Mesendoderm (in vitro differentiated cells): ENCODE data around the gene ZNF621.

Source experiments
- DNase-seq: peaks from one replicate; pipeline ENCODE4 v3.0.0; 2013
- H2AK5ac ChIP-seq: 2 replicates; pipeline ENCODE4 v1.6.1; 2013; ENCODE audit warnings: low read length, inconsistent platforms
- H2BK120ac ChIP-seq: 2 replicates; pipeline ENCODE4 v1.6.1; 2013; ENCODE audit warnings: low read depth, mild to moderate bottlenecking, low read length, moderate library complexity, mixed read lengths
- H2BK15ac ChIP-seq: replicated peaks from 2 replicates; pipeline ENCODE4 v1.6.1; 2013; ENCODE audit warnings: low read depth, mild to moderate bottlenecking, moderate library complexity
- H2BK5ac ChIP-seq: 2 replicates; pipeline ENCODE4 v1.6.1; 2013; ENCODE audit warnings: low read length, inconsistent platforms
- H3K18ac ChIP-seq: 2 replicates; pipeline ENCODE4 v1.6.1; 2013; ENCODE audit warnings: mild to moderate bottlenecking, low read length, mixed read lengths
- H3K23ac ChIP-seq: one replicate; pipeline ENCODE4 v1.6.1; 2013; ENCODE audit warnings: low read length
- H3K27ac ChIP-seq: 2 replicates; pipeline ENCODE4 v1.5.1; 2013; ENCODE audit warnings: low read depth, mild to moderate bottlenecking, inconsistent platforms, low read length, moderate library complexity
- H3K27me3 ChIP-seq: 2 replicates; pipeline ENCODE4 v1.6.1; 2013; ENCODE audit warnings: low read length, control low read depth, mild to moderate bottlenecking, inconsistent platforms; ENCODE audit not compliant: insufficient read depth, poor library complexity
- H3K36me3 ChIP-seq: 2 replicates; pipeline ENCODE4 v1.6.1; 2013; ENCODE audit warnings: low read length, inconsistent platforms; ENCODE audit not compliant: control insufficient read depth, insufficient read depth
- H3K4ac ChIP-seq: one replicate; pipeline ENCODE4 v1.6.1; 2013; ENCODE audit warnings: low read depth, mild to moderate bottlenecking, low read length, moderate library complexity
- H3K4me1 ChIP-seq: 2 replicates; pipeline ENCODE4 v1.6.1; 2013; ENCODE audit warnings: low read depth, low read length, inconsistent platforms; ENCODE audit not compliant: control insufficient read depth
- H3K4me2 ChIP-seq: 2 replicates; pipeline ENCODE4 v1.6.1; 2013; ENCODE audit warnings: low read length
- H3K4me3 ChIP-seq: 2 replicates; pipeline ENCODE4 v1.5.1; 2013; ENCODE audit warnings: mild to moderate bottlenecking, low read length
- H3K56ac ChIP-seq: one replicate; pipeline ENCODE4 v1.6.1; 2013; ENCODE audit warnings: low read length
- H3K79me1 ChIP-seq: 2 replicates; pipeline ENCODE4 v1.6.1; 2013; ENCODE audit warnings: low read length, inconsistent platforms
- H3K79me2 ChIP-seq: 2 replicates; pipeline ENCODE4 v1.6.1; 2013; ENCODE audit warnings: mild to moderate bottlenecking, low read length; ENCODE audit not compliant: control insufficient read depth, insufficient read depth
- H3K9ac ChIP-seq: 2 replicates; pipeline ENCODE4 v1.6.1; 2013; ENCODE audit warnings: low read length, inconsistent platforms
- H4K5ac ChIP-seq: one replicate; pipeline ENCODE4 v1.6.1; 2013; ENCODE audit warnings: low read length
- H4K8ac ChIP-seq: one replicate; pipeline ENCODE4 v1.6.1; 2013; ENCODE audit warnings: low read depth, mild to moderate bottlenecking, control low read depth, low read length, moderate library complexity
- WGBS: extraction: QIAGEN DNeasy Blood & Tissue Kit; methylation state at CpG from one replicate; pipeline ENCODE4 v1.1.7; 2013; ENCODE audit warnings: low lambda C conversion rate, missing lambda C conversion rate; ENCODE audit not compliant: insufficient coverage; ENCODE audit errors: extremely low coverage; 5-methylcytosine and 5-hydroxymethylcytosine counted together

ZNF621 gene

GRCh38 chr3:40521254-40521653, 3.5 kb upstream of the ZNF621 start:
- Histone ChIP-seq H3K9ac (no peak overlapping the region), H3K27ac (no peak overlapping the region), H3K56ac (no peak overlapping the region), H3K4me1 (peaks cover 4% of the 10 kb centered on the region), H2BK5ac (no peak overlapping the region), H3K36me3 (no peaks in the 10 kb centered on the region), H2BK120ac (no peak overlapping the region), H3K79me1 (peaks cover 5% of the 10 kb centered on the region), H3K4ac (no peak overlapping the region), H3K18ac (no peak overlapping the region), H3K4me2 (no peak overlapping the region), H4K8ac (no peak overlapping the region), H4K5ac (no peak overlapping the region), H3K23ac (no peak overlapping the region), H2BK15ac (no peak overlapping the region), H3K4me3 (no peak overlapping the region), H2AK5ac (no peak overlapping the region), H3K27me3 (no peaks in the 10 kb centered on the region), H3K79me2 (peaks cover 7% of the 10 kb centered on the region)
- DNase-seq, result no peak
- no CpG with 5 or more reads among the region's 3 CpGs for WGBS

- no peak overlapping the region for H3K18ac ChIP-seq
- no peak overlapping the region for H4K5ac ChIP-seq
- H3K79me1 ChIP-seq, result peaks cover 7% of the 10 kb centered on the region
- H3K27me3 ChIP-seq, result no peaks in the 10 kb centered on the region
- no peak overlapping the region for H3K4me2 ChIP-seq
- H3K27ac ChIP-seq, result no peak overlapping the region
- H3K4me1 ChIP-seq, result peaks cover 4% of the 10 kb centered on the region
- no peak overlapping the region for H4K8ac ChIP-seq
- H3K36me3 ChIP-seq, result no peaks in the 10 kb centered on the region
- no peak overlapping the region for H3K23ac ChIP-seq
- no peak for DNase-seq
- no CpG with 5 or more reads among the region's 2 CpGs for WGBS
- no peak overlapping the region for H2BK5ac ChIP-seq
- H3K4me3 ChIP-seq, result no peak overlapping the region
- no peak overlapping the region for H2AK5ac ChIP-seq
- H3K56ac ChIP-seq, result no peak overlapping the region
- peak overlapping the region; percentile 59 for H3K4ac ChIP-seq
- H2BK15ac ChIP-seq, result no peak overlapping the region
- H2BK120ac ChIP-seq, result no peak overlapping the region
- H3K9ac ChIP-seq, result no peak overlapping the region
- H3K79me2 ChIP-seq, result peaks cover 7% of the 10 kb centered on the region
Observed at GRCh38 chr3:40523781-40524180, 979 bp upstream of the ZNF621 start.

GRCh38 chr3:40524222-40524567, 565 bp upstream of the ZNF621 start:
- Histone ChIP-seq H3K27ac (no peak overlapping the region), H3K4me2 (peak overlapping the region; percentile 56), H3K23ac (no peak overlapping the region), H3K27me3 (no peaks in the 10 kb centered on the region), H3K9ac (peak overlapping the region; percentile 83), H2BK15ac (no peak overlapping the region), H4K8ac (peak overlapping the region; percentile 88), H3K79me2 (peaks cover 7% of the 10 kb centered on the region), H3K4ac (no peak overlapping the region), H3K56ac (peak overlapping the region; percentile 96), H3K36me3 (no peaks in the 10 kb centered on the region), H2BK120ac (no peak overlapping the region), H3K18ac (peak overlapping the region; percentile 77), H3K79me1 (peaks cover 10% of the 10 kb centered on the region), H3K4me3 (peak overlapping the region; percentile 44), H4K5ac (peak overlapping the region; percentile 29), H2AK5ac (peak overlapping the region; percentile 16), H2BK5ac (peak overlapping the region; percentile 19), H3K4me1 (peaks cover 4% of the 10 kb centered on the region)
- no CpG with 5 or more reads among the region's 5 CpGs for WGBS
- no peak for DNase-seq

- no peak overlapping the region for H2BK15ac ChIP-seq
- H3K79me1 ChIP-seq, result peaks cover 11% of the 10 kb centered on the region
- DNase-seq, result no peak
- H3K79me2 ChIP-seq, result peaks cover 7% of the 10 kb centered on the region
- no peak overlapping the region for H3K4me2 ChIP-seq
- WGBS, result no CpG with 5 or more reads among the region's 3 CpGs
- no peak overlapping the region for H3K4ac ChIP-seq
- no peak overlapping the region for H4K5ac ChIP-seq
- peaks cover 4% of the 10 kb centered on the region for H3K4me1 ChIP-seq
- no peak overlapping the region for H3K18ac ChIP-seq
- H3K23ac ChIP-seq, result no peak overlapping the region
- no peak overlapping the region for H4K8ac ChIP-seq
- H2BK120ac ChIP-seq, result no peak overlapping the region
- H3K27ac ChIP-seq, result no peak overlapping the region
- no peaks in the 10 kb centered on the region for H3K27me3 ChIP-seq
- H3K56ac ChIP-seq, result no peak overlapping the region
- no peak overlapping the region for H2AK5ac ChIP-seq
- H3K36me3 ChIP-seq, result peaks cover 13% of the 10 kb centered on the region
- H3K9ac ChIP-seq, result no peak overlapping the region
- H2BK5ac ChIP-seq, result no peak overlapping the region
- no peak overlapping the region for H3K4me3 ChIP-seq
Observed at GRCh38 chr3:40528426-40528825, 3.7 kb downstream of the ZNF621 start.

GRCh38 chr3:40532252-40532651, 7.5 kb downstream of the ZNF621 start:
- Histone ChIP-seq H3K18ac (no peak overlapping the region), H2BK120ac (no peak overlapping the region), H2AK5ac (no peak overlapping the region), H2BK5ac (no peak overlapping the region), H3K4ac (no peak overlapping the region), H4K5ac (no peak overlapping the region), H3K79me1 (peaks cover 6% of the 10 kb centered on the region), H2BK15ac (no peak overlapping the region), H3K4me2 (no peak overlapping the region), H4K8ac (no peak overlapping the region), H3K56ac (no peak overlapping the region), H3K4me1 (no peaks in the 10 kb centered on the region), H3K36me3 (peaks cover 18% of the 10 kb centered on the region), H3K23ac (no peak overlapping the region), H3K9ac (no peak overlapping the region), H3K27ac (no peak overlapping the region), H3K4me3 (peak overlapping the region; percentile 26), H3K79me2 (no peaks in the 10 kb centered on the region), H3K27me3 (no peaks in the 10 kb centered on the region)
- no CpG with 5 or more reads among the region's 5 CpGs for WGBS
- DNase-seq, result no peak

DNA sequence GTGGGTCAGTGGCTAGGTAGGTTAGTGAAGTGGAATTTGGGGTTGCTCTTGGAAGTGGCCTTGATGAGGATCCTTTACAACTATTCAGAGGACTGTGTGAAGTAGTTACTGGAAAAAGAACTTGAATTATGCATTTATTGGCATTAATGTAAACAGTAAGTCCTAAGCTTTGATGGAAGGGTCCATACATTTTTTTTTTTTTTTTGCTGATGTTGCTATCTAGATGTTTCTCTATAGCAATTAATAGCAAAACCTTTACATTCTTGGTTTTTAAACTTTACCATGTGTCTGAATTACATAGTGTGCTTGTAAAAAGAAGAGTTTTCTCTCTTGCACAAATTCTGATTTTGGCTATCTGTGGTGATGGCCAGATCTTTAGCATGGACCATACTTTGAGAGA, 9.5 kb downstream of the ZNF621 start:
- DNase-seq, result no peak
- Histone ChIP-seq H3K27me3 (no peaks in the 10 kb centered on the region), H3K79me2 (no peaks in the 10 kb centered on the region), H2AK5ac (no peak overlapping the region), H3K23ac (no peak overlapping the region), H3K4me3 (no peak overlapping the region), H3K9ac (no peak overlapping the region), H3K27ac (no peak overlapping the region), H3K79me1 (peaks cover under 1% of the 10 kb centered on the region), H2BK120ac (no peak overlapping the region), H3K4ac (no peak overlapping the region), H2BK5ac (no peak overlapping the region), H4K8ac (no peak overlapping the region), H3K56ac (no peak overlapping the region), H3K18ac (no peak overlapping the region), H3K36me3 (peaks cover 18% of the 10 kb centered on the region), H3K4me1 (no peaks in the 10 kb centered on the region), H3K4me2 (no peak overlapping the region), H2BK15ac (no peak overlapping the region), H4K5ac (no peak overlapping the region)
